IMR-90 (cell line): ENCODE data around the gene D2HGDH. TPM values are rescaled to one million over a fixed set of nuclear protein-coding genes. Genes with fewer than 3 reads are reported as not detected.

ENCODE experiments used
- ATAC-seq: fragments of 200-7000 bp; cut with Tn5 transposase; 2 replicates; pipeline ENCODE4 v1.9.1; 2020; ENCODE audit warnings: low read depth, mild to moderate bottlenecking, moderate library complexity
- BruUV-seq: library from RNA; stranded (reverse); fragments of 400-500 nt; replicated peaks from 2 replicates; lab custom pipeline; 2021; lab: Mats Ljungman, UMichigan
- CTCF ChIA-PET: fragments of 300-600 bp; formaldehyde crosslinking; extraction: SDS; loops from one replicate; lab custom pipeline; 2021; ENCODE audit warnings: antibody characterized with exemption; lab: Yijun Ruan, JAX
- POLR2A ChIA-PET: fragments of 300-600 bp; sonication (Branson Sonifier 250); formaldehyde crosslinking; loops from one replicate; lab custom pipeline; 2022; ENCODE audit warnings: antibody characterized with exemption; ENCODE audit not compliant: unreplicated experiment; lab: Charles Lee
- DNase-seq: peaks from one replicate; pipeline ENCODE4 v3.0.0; 2013
- H2AFZ ChIP-seq: replicated peaks from 2 replicates; pipeline ENCODE3; 2013; ENCODE audit warnings: low read length, mild to moderate bottlenecking; ENCODE audit not compliant: poor library complexity
- H2AK5ac ChIP-seq: 2 replicates; pipeline ENCODE4 v1.6.1; 2013; ENCODE audit warnings: low read depth, low read length, inconsistent platforms
- H2AK9ac ChIP-seq: replicated peaks from 2 replicates; pipeline ENCODE3; 2013; ENCODE audit warnings: mild to moderate bottlenecking, low read depth, low read length, moderate library complexity; ENCODE audit not compliant: poor library complexity
- H2BK120ac ChIP-seq: 2 replicates; pipeline ENCODE4 v1.6.1; 2013; ENCODE audit warnings: low read depth, low read length, inconsistent platforms
- H2BK15ac ChIP-seq: 3 replicates; pipeline ENCODE4 v1.6.1; 2013; ENCODE audit warnings: low read depth, low read length, inconsistent platforms
- H2BK20ac ChIP-seq: 2 replicates; pipeline ENCODE4 v1.6.1; 2013; ENCODE audit warnings: low read depth, mild to moderate bottlenecking, inconsistent platforms, low read length, moderate library complexity
- H2BK5ac ChIP-seq: 2 replicates; pipeline ENCODE4 v1.6.1; 2013; ENCODE audit warnings: mild to moderate bottlenecking, low read depth, low read length, inconsistent platforms; ENCODE audit not compliant: poor library complexity, severe bottlenecking
- H3K14ac ChIP-seq: replicated peaks from 2 replicates; pipeline ENCODE4 v1.6.1; 2013; ENCODE audit warnings: low read depth, low read length, inconsistent platforms
- H3K18ac ChIP-seq: 2 replicates; pipeline ENCODE4 v1.6.1; 2013; ENCODE audit warnings: low read depth, low read length, control low read depth
- H3K23ac ChIP-seq: 2 replicates; pipeline ENCODE4 v1.6.1; 2013; ENCODE audit warnings: low read depth, low read length, inconsistent platforms
- H3K27ac ChIP-seq: 2 replicates; pipeline ENCODE4 v1.5.1; 2013; ENCODE audit warnings: mild to moderate bottlenecking, control low read depth, low read length; ENCODE audit not compliant: insufficient read depth
- H3K27me3 ChIP-seq: 2 replicates; pipeline ENCODE4 v1.6.1; 2013; ENCODE audit warnings: low read length; ENCODE audit not compliant: control insufficient read depth, insufficient read depth
- H3K36me3 ChIP-seq: 2 replicates; pipeline ENCODE4 v1.6.1; 2013; ENCODE audit warnings: low read length, mixed read lengths; ENCODE audit not compliant: control insufficient read depth, insufficient read depth
- H3K4ac ChIP-seq: 2 replicates; pipeline ENCODE4 v1.6.1; 2013; ENCODE audit warnings: low read depth, low read length, inconsistent platforms
- H3K4me1 ChIP-seq: 2 replicates; pipeline ENCODE4 v1.6.1; 2013; ENCODE audit warnings: low read length, mixed read lengths; ENCODE audit not compliant: control insufficient read depth, insufficient read depth
- H3K4me2 ChIP-seq: 2 replicates; pipeline ENCODE4 v1.6.1; 2013; ENCODE audit warnings: low read depth, mild to moderate bottlenecking, control low read depth, low read length, moderate library complexity
- H3K4me3 ChIP-seq: 2 replicates; pipeline ENCODE4 v1.5.1; 2013; ENCODE audit warnings: low read depth, mild to moderate bottlenecking, control low read depth, low read length, moderate library complexity; ENCODE audit not compliant: insufficient read depth
- H3K56ac ChIP-seq: 2 replicates; pipeline ENCODE4 v1.6.1; 2013; ENCODE audit warnings: low read length, inconsistent platforms; ENCODE audit not compliant: insufficient read depth; ENCODE audit errors: extremely low read depth
- H3K79me1 ChIP-seq, 2 experiments: 2 replicates each; pipeline ENCODE4 v1.6.1; 2013; ENCODE audit warnings: low read length in 2 of 2, inconsistent platforms in 1 of 2, low read depth in 1 of 2
- H3K9ac ChIP-seq: 2 replicates; pipeline ENCODE4 v1.6.1; 2013; ENCODE audit warnings: low read depth, low read length, control low read depth
- H3K9me1 ChIP-seq: 2 replicates; pipeline ENCODE4 v1.6.1; 2013; ENCODE audit warnings: low read length, inconsistent platforms; ENCODE audit not compliant: insufficient read depth
- H3K9me3 ChIP-seq: 2 replicates; pipeline ENCODE4 v1.6.1; 2013; ENCODE audit warnings: low read length; ENCODE audit not compliant: control insufficient read depth, insufficient read depth
- H4K20me1 ChIP-seq: 2 replicates; pipeline ENCODE4 v1.6.1; 2013; ENCODE audit warnings: low read length, inconsistent platforms; ENCODE audit not compliant: insufficient read depth
- H4K5ac ChIP-seq: 2 replicates; pipeline ENCODE4 v1.6.1; 2013; ENCODE audit warnings: mild to moderate bottlenecking, low read depth, low read length, control low read depth
- H4K8ac ChIP-seq, 2 experiments: 2 replicates each; pipeline ENCODE4 v1.6.1; 2013; ENCODE audit warnings: low read depth in 2 of 2, low read length in 2 of 2, control low read depth in 1 of 2, inconsistent platforms in 1 of 2
- H4K91ac ChIP-seq: 2 replicates; pipeline ENCODE4 v1.6.1; 2013; ENCODE audit warnings: low read depth, low read length, inconsistent platforms; ENCODE audit not compliant: insufficient read depth
- BHLHE40 ChIP-seq: fragments of 150-350 bp; IDR thresholded peaks from 2 replicates; pipeline ENCODE4 v1.6.1; 2016; ENCODE audit warnings: mild to moderate bottlenecking, low read depth, low read length
- CEBPB ChIP-seq: IDR thresholded peaks from 2 replicates; pipeline ENCODE4 v1.6.1; 2012; ENCODE audit warnings: low read depth, low read length, improper control_type of control experiment
- FOS ChIP-seq: fragments of 150-350 bp; IDR thresholded peaks from 2 replicates; pipeline ENCODE4 v1.6.1; 2016; ENCODE audit warnings: low read depth, low read length
- MAFK ChIP-seq: IDR thresholded peaks from 2 replicates; pipeline ENCODE4 v1.6.1; 2012; ENCODE audit warnings: low read depth, low read length, improper control_type of control experiment
- MXI1 ChIP-seq: IDR thresholded peaks from 2 replicates; pipeline ENCODE4 v1.6.1; 2012; ENCODE audit warnings: low read depth, mild to moderate bottlenecking, low read length, moderate library complexity, borderline replicate concordance
- NFE2L2 ChIP-seq: fragments of 150-350 bp; IDR thresholded peaks from 2 replicates; pipeline ENCODE4 v1.6.1; 2016; ENCODE audit warnings: low read depth, mild to moderate bottlenecking, low read length
- POLR2A ChIP-seq: IDR thresholded peaks from 2 replicates; pipeline ENCODE4 v1.6.1; 2012; ENCODE audit warnings: mild to moderate bottlenecking, low read depth, low read length
- RAD21 ChIP-seq: IDR thresholded peaks from 2 replicates; pipeline ENCODE4 v1.6.1; 2012; ENCODE audit warnings: low read length, improper control_type of control experiment
- RCOR1 ChIP-seq: IDR thresholded peaks from 2 replicates; pipeline ENCODE4 v1.6.1; 2012; ENCODE audit warnings: mild to moderate bottlenecking, low read length, improper control_type of control experiment; ENCODE audit not compliant: insufficient replicate concordance
- SMC3 ChIP-seq: fragments of 150-350 bp; IDR thresholded peaks from 2 replicates; pipeline ENCODE4 v1.6.1; 2016; ENCODE audit warnings: low read depth, mild to moderate bottlenecking, antibody characterized with exemption, low read length, moderate library complexity
- WGBS, 2 experiments: methylation state at CpG; one replicate each; pipeline versions ENCODE4 v1.1.5 to v1.1.7; 2013; ENCODE audit warnings: missing lambda C conversion rate in 2 of 2; ENCODE audit not compliant: insufficient read length in 1 of 2; ENCODE audit errors: extremely low coverage in 2 of 2; 5-methylcytosine and 5-hydroxymethylcytosine counted together
- dilution Hi-C: fragments of 300-500 bp; cut with HindIII; formaldehyde crosslinking; loops from one replicate; pipeline ENCODE4 v1.14.3; 2018; ENCODE audit warnings: low sequenced_read_pairs; ENCODE audit not compliant: unreplicated experiment
- in situ Hi-C: fragments of 300-500 bp; cut with MboI; formaldehyde crosslinking; loops from 3 replicates; pipeline ENCODE4 v1.14.3; 2019; ENCODE audit warnings: low sequenced_read_pairs, inconsistent platforms, mixed read lengths
- intact Hi-C: fragments of 100-400 bp; cut with micrococcal nuclease; formaldehyde crosslinking; loops from 2 replicates; pipeline ENCODE4 v1.10.0; 2022
- polyA plus RNA-seq, 3 experiments: library from polyadenylated mRNA; depleted of rRNA; stranded (reverse); fragments of >200 nt; gene quantifications; 2 replicates each; pipeline ENCODE4 v1.2.3, GENCODE V29; 2012; ENCODE audit warnings: low replicate concordance in 1 of 3
- total RNA-seq: library from RNA; depleted of rRNA; stranded (reverse); fragments of >200 nt; gene quantifications from 2 replicates; pipeline ENCODE4 v1.2.3, GENCODE V29; 2012
- TF ChIP-seq, protein P1 (sequence below): conservative IDR thresholded peaks from 2 replicates; pipeline ENCODE4 v1.5.1; 2012; ENCODE audit warnings: mild to moderate bottlenecking, low read depth, low read length, improper control_type of control experiment
- TF ChIP-seq, protein P2 (sequence below): fragments of 150-350 bp; IDR thresholded peaks from 2 replicates; pipeline ENCODE4 v1.6.1; 2017; ENCODE audit warnings: mild to moderate bottlenecking, antibody characterized with exemption, low read length, low read depth

Gene D2HGDH
- total and polyA plus RNA-seq, 2 of the 4 experiments (the other 2 are of a cell fraction): 6.3 to 22.1 TPM

DNA sequence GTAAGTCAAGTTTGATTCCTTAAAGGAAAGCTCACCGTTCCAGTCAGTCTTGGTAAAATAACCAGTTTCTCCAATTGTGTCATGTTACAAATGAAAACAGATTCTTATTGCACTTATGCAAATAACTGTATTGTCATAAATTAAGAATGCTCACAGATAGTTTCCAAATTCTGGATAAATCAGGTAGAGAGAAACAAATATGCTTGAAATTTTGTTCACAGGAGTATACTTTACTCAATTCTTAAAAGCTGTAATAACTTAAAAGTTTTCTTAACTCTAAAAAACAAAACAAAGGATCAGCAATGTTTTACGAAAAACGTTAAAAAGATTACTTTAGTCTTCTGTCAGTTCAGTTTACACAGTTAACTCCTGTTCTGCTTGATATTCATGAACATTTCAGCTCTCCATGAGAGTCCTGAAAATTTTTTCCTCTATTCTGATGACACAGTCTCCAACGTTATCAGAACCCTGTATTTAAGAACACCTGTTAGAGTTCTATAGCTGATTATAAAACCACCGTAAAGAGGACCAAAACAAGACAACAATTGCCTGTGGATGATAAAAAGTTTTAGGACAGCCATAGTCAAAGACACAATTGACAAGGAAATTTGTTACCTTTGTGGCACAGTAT is 46.6 kb downstream of the D2HGDH start:
- H3K56ac ChIP-seq: no peak overlapping the region
- CTCF ChIA-PET: no interaction called here
- H3K36me3 ChIP-seq: no peaks in the 10 kb centered on the region
- 75% methylated on average over 2 of the region's 5 CpGs; no CpG with 5 or more reads in 1 of the 2 experiments for WGBS, 2 experiments
- H2BK15ac ChIP-seq: no peak overlapping the region
- dilution Hi-C loops (no loop called here), in situ Hi-C loops (no loop called here), intact Hi-C loops (no loop called here)
- H2AFZ ChIP-seq: no peak overlapping the region
- H2AK5ac ChIP-seq: no peak overlapping the region
- H2AK9ac ChIP-seq: no peak overlapping the region
- H2BK5ac ChIP-seq: no peak overlapping the region
- BruUV-seq: no TSS peak
- no peak overlapping the region for H3K23ac ChIP-seq
- no peak overlapping the region for H3K14ac ChIP-seq
- H3K9ac ChIP-seq: no peak overlapping the region
- no peak overlapping the region for H3K18ac ChIP-seq
- no peaks in the 10 kb centered on the region for H4K20me1 ChIP-seq
- no peaks in the 10 kb centered on the region for H3K4me1 ChIP-seq
- no peak overlapping the region for H4K91ac ChIP-seq
- ATAC-seq (no peak), DNase-seq (no peak)
- peaks cover 5% of the 10 kb centered on the region; the same call in 1 of the 2 replicates for H3K9me3 ChIP-seq
- no peak overlapping the region for H2BK20ac ChIP-seq
- no peak overlapping the region for H2BK120ac ChIP-seq
- H3K27ac ChIP-seq: no peak overlapping the region
- H3K79me1 ChIP-seq: no peaks in the 10 kb centered on the region
- no peak overlapping the region for H3K4ac ChIP-seq
- no peak overlapping the region for H3K4me3 ChIP-seq
- H4K5ac ChIP-seq: no peak overlapping the region
- TF ChIP-seq, protein P1, sequence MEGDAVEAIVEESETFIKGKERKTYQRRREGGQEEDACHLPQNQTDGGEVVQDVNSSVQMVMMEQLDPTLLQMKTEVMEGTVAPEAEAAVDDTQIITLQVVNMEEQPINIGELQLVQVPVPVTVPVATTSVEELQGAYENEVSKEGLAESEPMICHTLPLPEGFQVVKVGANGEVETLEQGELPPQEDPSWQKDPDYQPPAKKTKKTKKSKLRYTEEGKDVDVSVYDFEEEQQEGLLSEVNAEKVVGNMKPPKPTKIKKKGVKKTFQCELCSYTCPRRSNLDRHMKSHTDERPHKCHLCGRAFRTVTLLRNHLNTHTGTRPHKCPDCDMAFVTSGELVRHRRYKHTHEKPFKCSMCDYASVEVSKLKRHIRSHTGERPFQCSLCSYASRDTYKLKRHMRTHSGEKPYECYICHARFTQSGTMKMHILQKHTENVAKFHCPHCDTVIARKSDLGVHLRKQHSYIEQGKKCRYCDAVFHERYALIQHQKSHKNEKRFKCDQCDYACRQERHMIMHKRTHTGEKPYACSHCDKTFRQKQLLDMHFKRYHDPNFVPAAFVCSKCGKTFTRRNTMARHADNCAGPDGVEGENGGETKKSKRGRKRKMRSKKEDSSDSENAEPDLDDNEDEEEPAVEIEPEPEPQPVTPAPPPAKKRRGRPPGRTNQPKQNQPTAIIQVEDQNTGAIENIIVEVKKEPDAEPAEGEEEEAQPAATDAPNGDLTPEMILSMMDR: no peak
- TF ChIP-seq NFE2L2: no peak
- TF ChIP-seq SMC3: no peak
- TF ChIP-seq CEBPB: no peak
- no peak for TF ChIP-seq RAD21
- TF ChIP-seq POLR2A: no peak
- TF ChIP-seq RCOR1: no peak
- no peak for TF ChIP-seq BHLHE40
- TF ChIP-seq MAFK: no peak
- TF ChIP-seq, protein P2, sequence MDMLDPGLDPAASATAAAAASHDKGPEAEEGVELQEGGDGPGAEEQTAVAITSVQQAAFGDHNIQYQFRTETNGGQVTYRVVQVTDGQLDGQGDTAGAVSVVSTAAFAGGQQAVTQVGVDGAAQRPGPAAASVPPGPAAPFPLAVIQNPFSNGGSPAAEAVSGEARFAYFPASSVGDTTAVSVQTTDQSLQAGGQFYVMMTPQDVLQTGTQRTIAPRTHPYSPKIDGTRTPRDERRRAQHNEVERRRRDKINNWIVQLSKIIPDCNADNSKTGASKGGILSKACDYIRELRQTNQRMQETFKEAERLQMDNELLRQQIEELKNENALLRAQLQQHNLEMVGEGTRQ: no peak
- TF ChIP-seq FOS: no peak
- no peak for TF ChIP-seq MXI1
- H4K8ac ChIP-seq: no peak overlapping the region
- H3K27me3 ChIP-seq: no peaks in the 10 kb centered on the region; the same call in 1 of the 2 replicates
- H3K9me1 ChIP-seq: no peaks in the 10 kb centered on the region
- H3K4me2 ChIP-seq: no peak overlapping the region
- POLR2A ChIA-PET: no interaction called here
